GM21367 (cell line): ENCODE results near the gene TGM4.
"Not testable (repeated sequence)": the region's sequence is repeated elsewhere in the genome, so short reads cannot be mapped to it uniquely, and the experiment has no call there.

ENCODE experiments used
- ATAC-seq: cut with Tn5 transposase; IDR thresholded peaks from one replicate; pipeline ENCODE4 v1.9.1; 2021; ENCODE audit not compliant: unreplicated experiment

TGM4 gene

GRCh38 chr3:44913868-44914468 lies 39.6 kb downstream of the TGM4 start:
- ATAC-seq: no peak

- no peak for ATAC-seq
Measured at GRCh38 chr3:44914936-44915335, 40.5 kb downstream of the TGM4 start.

GRCh38 chr3:44915702-44916438 lies 41.5 kb downstream of the TGM4 start:
- no peak for ATAC-seq

GRCh38 chr3:44918087-44918486 lies 43.7 kb downstream of the TGM4 start:
- no peak for ATAC-seq

GRCh38 chr3:44918581-44918980 lies 44.2 kb downstream of the TGM4 start:
- ATAC-seq: no peak

GRCh38 chr3:44920081-44920480 lies 45.7 kb downstream of the TGM4 start:
- ATAC-seq: no peak

GRCh38 chr3:44923632-44924456 lies 49.4 kb downstream of the TGM4 start:
- no peak for ATAC-seq

- no peak for ATAC-seq
Measured at GRCh38 chr3:44924457-44925084, 50.2 kb downstream of the TGM4 start.

GRCh38 chr3:44926172-44926571 lies 51.8 kb downstream of the TGM4 start:
- ATAC-seq: no peak

- no peak for ATAC-seq
Measured at GRCh38 chr3:44926921-44927320, 52.5 kb downstream of the TGM4 start.

GRCh38 chr3:44927371-44927770 lies 53.0 kb downstream of the TGM4 start:
- ATAC-seq: no peak

GRCh38 chr3:44929782-44930181 lies 55.4 kb downstream of the TGM4 start:
- ATAC-seq: no peak

GRCh38 chr3:44930911-44931310 lies 56.5 kb downstream of the TGM4 start:
- no peak for ATAC-seq

GRCh38 chr3:44931791-44932190 lies 57.4 kb downstream of the TGM4 start:
- ATAC-seq: no peak

- no peak for ATAC-seq
Measured at GRCh38 chr3:44932271-44932670, 57.9 kb downstream of the TGM4 start.

GRCh38 chr3:44932986-44933944 lies 58.9 kb downstream of the TGM4 start:
- no peak for ATAC-seq

GRCh38 chr3:44939581-44940036 lies 65.2 kb downstream of the TGM4 start:
- ATAC-seq: no peak

- ATAC-seq: no peak
Measured at GRCh38 chr3:44942202-44942921, 68.0 kb downstream of the TGM4 start.

- no peak for ATAC-seq
Measured at GRCh38 chr3:44948239-44948638, 73.8 kb downstream of the TGM4 start.

- not testable (repeated sequence) for ATAC-seq
Measured at GRCh38 chr3:44949770-44950169, 75.4 kb downstream of the TGM4 start.
